ENCODE measurements around the gene OGFOD3.
A peak's percentile ranks its signal among the peaks of the same experiment; 100 is the strongest.
"Not testable (repeated sequence)": the region's sequence is repeated elsewhere in the genome, so short reads cannot be mapped to it uniquely, and the experiment has no call there.

The OGFOD3 gene

GRCh38 chr17:82355770-82356427 is 62.5 kb downstream of the OGFOD3 start:
- DNase-seq (ENCODE audit: low read depth in 2 of 2): no peak

- no peak for DNase-seq (ENCODE audit: low read depth in 2 of 2)
Observed at GRCh38 chr17:82354804-82355308, 63.5 kb downstream of the OGFOD3 start.

- DNase-seq (ENCODE audit: low read depth in 2 of 2): no peak
Observed at GRCh38 chr17:82353484-82353883, 64.9 kb downstream of the OGFOD3 start.

GRCh38 chr17:82351713-82352488 is 66.5 kb downstream of the OGFOD3 start:
- peak; percentile 49 to 69 for DNase-seq (ENCODE audit: low read depth in 2 of 2)

GRCh38 chr17:82351254-82351712 is 67.1 kb downstream of the OGFOD3 start:
- DNase-seq (ENCODE audit: low read depth in 2 of 2): no peak

GRCh38 chr17:82350182-82351030 is 68.0 kb downstream of the OGFOD3 start:
- no peak for DNase-seq (ENCODE audit: low read depth in 2 of 2)

GRCh38 chr17:82349287-82349701 is 69.1 kb downstream of the OGFOD3 start:
- DNase-seq (ENCODE audit: low read depth in 2 of 2): no peak

GRCh38 chr17:82348866-82349265 is 69.5 kb downstream of the OGFOD3 start:
- DNase-seq (ENCODE audit: low read depth in 2 of 2): no peak

GRCh38 chr17:82348434-82348833 is 70.0 kb downstream of the OGFOD3 start:
- DNase-seq (ENCODE audit: low read depth in 2 of 2): no peak

- DNase-seq (ENCODE audit: low read depth in 2 of 2): not testable (repeated sequence)
Observed at GRCh38 chr17:82347994-82348393, 70.4 kb downstream of the OGFOD3 start.

GRCh38 chr17:82346342-82347300 is 71.8 kb downstream of the OGFOD3 start:
- no peak for DNase-seq (ENCODE audit: low read depth in 2 of 2)

- DNase-seq (ENCODE audit: low read depth in 2 of 2): no peak
Observed at GRCh38 chr17:82345151-82345976, 73.0 kb downstream of the OGFOD3 start.

GRCh38 chr17:82344175-82344907 is 74.0 kb downstream of the OGFOD3 start:
- no peak for DNase-seq (ENCODE audit: low read depth in 2 of 2)

GRCh38 chr17:82343560-82343959 is 74.8 kb downstream of the OGFOD3 start:
- DNase-seq (ENCODE audit: low read depth in 2 of 2): no peak

GRCh38 chr17:82342361-82343079 is 75.9 kb downstream of the OGFOD3 start:
- DNase-seq (ENCODE audit: low read depth in 2 of 2): no peak

GRCh38 chr17:82339634-82340580 is 78.5 kb downstream of the OGFOD3 start:
- DNase-seq (ENCODE audit: low read depth in 2 of 2): no peak

All from stimulated activated CD8-positive, alpha-beta memory T cell treated with anti-CD3 and anti-CD28 coated beads, Interleukin-2, amount 100 ng/mL, for 1 hour (primary cell).